Gastrocnemius medialis (tissue), 4 donors: ENCODE data around the gene MEF2D.

Experiments
- CTCF ChIP-seq, 5 experiments: fragments of 450-650 bp in 3 of 5; fragments of 200-600 bp in 2 of 5; sonication (generic) in 2 of 5; IDR thresholded peaks in 4 of 5; conservative IDR thresholded peaks in 1 of 5; 1 replicate in 4 of 5; 2 replicates in 1 of 5; pipeline ENCODE4 v1.5.1; 2016 to 2019; ENCODE audit warnings: antibody characterized with exemption in 5 of 5, mild to moderate bottlenecking in 3 of 5, moderate library complexity in 3 of 5
- POLR2A ChIP-seq, 2 donors: fragments of 450-650 bp; IDR thresholded peaks; one replicate each; pipeline ENCODE4 v1.6.1; 2017; ENCODE audit warnings: antibody characterized with exemption in 2 of 2, mild to moderate bottlenecking in 2 of 2, moderate library complexity in 2 of 2

- peak in 1 of 2 donors; percentile 25 for TF ChIP-seq POLR2A (IDR thresholded peaks at IDR 0.05)
- TF ChIP-seq CTCF (IDR thresholded peaks at IDR 0.05 in 4 of 5, conservative IDR thresholded peaks at IDR 0.05 in 1 of 5): no peak
Observed at GRCh38 chr1:156476501-156477298, 23.9 kb downstream of the MEF2D start.
